SU-DHL-6 (cell line): ENCODE measurements around the gene GAN.

Experiments used
- H2AFZ ChIP-seq: fragments of 200-600 bp; sonication (generic); 2 replicates; pipeline ENCODE4 v1.6.1; 2014; ENCODE audit warnings: low read depth, mild to moderate bottlenecking, moderate library complexity, mixed read lengths, antibody characterized with exemption, low read length; ENCODE audit not compliant: severe bottlenecking
- H3F3A ChIP-seq: fragments of 200-600 bp; shearing (Covaris generic); 2 replicates; pipeline ENCODE4 v1.6.0; 2016; ENCODE audit warnings: antibody characterized with exemption, mild to moderate bottlenecking; ENCODE audit not compliant: insufficient read depth
- H3K27ac ChIP-seq: fragments of 200-600 bp; sonication (generic); 2 replicates; pipeline ENCODE4 v1.5.1; 2016; ENCODE audit warnings: low read depth, mild to moderate bottlenecking, low read length, moderate library complexity, mixed read lengths
- H3K27me3 ChIP-seq: fragments of 200-600 bp; sonication (generic), shearing (Covaris generic); 2 replicates; pipeline ENCODE4 v1.6.0; 2014; ENCODE audit warnings: mild to moderate bottlenecking, low read length
- H3K36me3 ChIP-seq: fragments of 200-600 bp; sonication (generic); 2 replicates; pipeline ENCODE4 v1.6.1; 2014; ENCODE audit warnings: mild to moderate bottlenecking, low read length, mixed read lengths
- H3K4me2 ChIP-seq: fragments of 300-600, 200-600 bp; shearing (Covaris generic), sonication (generic); 2 replicates; pipeline ENCODE4 v1.6.0; 2014; ENCODE audit warnings: low read length, low read depth, mild to moderate bottlenecking; ENCODE audit not compliant: poor library complexity, severe bottlenecking
- H3K4me3 ChIP-seq: fragments of 200-600 bp; sonication (generic); 2 replicates; pipeline ENCODE4 v1.5.1; 2014; ENCODE audit warnings: antibody characterized with exemption, low read length, mild to moderate bottlenecking, mixed read lengths; ENCODE audit not compliant: insufficient read depth, poor library complexity, severe bottlenecking
- H3K79me2 ChIP-seq: fragments of 200-600 bp; sonication (generic); 2 replicates; pipeline ENCODE4 v1.6.1; 2014; ENCODE audit warnings: mild to moderate bottlenecking, low read length, moderate library complexity; ENCODE audit not compliant: insufficient read depth
- H3K9ac ChIP-seq: fragments of 200-600 bp; sonication (generic); 2 replicates; pipeline ENCODE4 v1.7.0; 2014; ENCODE audit warnings: mild to moderate bottlenecking, low read length
- H3K9me2 ChIP-seq: fragments of 200-600 bp; sonication (generic); replicated peaks from 2 replicates; pipeline ENCODE4 v1.6.1; 2014; ENCODE audit warnings: low read length; ENCODE audit not compliant: insufficient read depth
- H3K9me3 ChIP-seq: fragments of 200-600 bp; sonication (generic); 2 replicates; pipeline ENCODE4 v1.6.1; 2014; ENCODE audit warnings: low read length, mixed read lengths; ENCODE audit not compliant: insufficient read depth
- H4K20me1 ChIP-seq: fragments of 200-600 bp; sonication (generic); 2 replicates; pipeline ENCODE4 v1.6.1; 2014; ENCODE audit warnings: low read depth, mild to moderate bottlenecking, antibody characterized with exemption, low read length, moderate library complexity, mixed read lengths
- CTCF ChIP-seq: fragments of 200-600 bp; sonication (generic); IDR thresholded peaks from one replicate; pipeline ENCODE4 v1.5.1; 2017; ENCODE audit warnings: antibody characterized with exemption, mild to moderate bottlenecking, low read length, moderate library complexity; ENCODE audit not compliant: insufficient read depth, poor library complexity, severe bottlenecking
- EZH2phosphoT487 ChIP-seq: fragments of 200-600 bp; sonication (generic), shearing (Covaris generic); conservative IDR thresholded peaks from 2 replicates; pipeline ENCODE4 v1.6.1; 2018; ENCODE audit warnings: mild to moderate bottlenecking, antibody characterized with exemption, low read length, moderate library complexity, mixed read lengths

Gene GAN

GRCh38 chr16:81329947-81330346, 15.2 kb downstream of the GAN start:
- Histone ChIP-seq H3K27me3 (no peaks in the 10 kb centered on the region), H3K79me2 (no peaks in the 10 kb centered on the region), H3K4me3 (no peak overlapping the region), H3F3A (no peaks in the 10 kb centered on the region), H3K9me2 (no peaks in the 10 kb centered on the region), H3K4me2 (no peak overlapping the region), H4K20me1 (no peaks in the 10 kb centered on the region), H3K9ac (no peak overlapping the region), H3K27ac (no peak overlapping the region), H2AFZ (no peak overlapping the region), H3K36me3 (no peaks in the 10 kb centered on the region), H3K9me3 (no peaks in the 10 kb centered on the region)
- TF ChIP-seq CTCF (no peak), EZH2phosphoT487 (no peak)

- Histone ChIP-seq H3K4me3 (no peak overlapping the region), H3K9me2 (no peaks in the 10 kb centered on the region), H3K9me3 (no peaks in the 10 kb centered on the region), H3K36me3 (no peaks in the 10 kb centered on the region), H3K9ac (no peak overlapping the region), H3K79me2 (no peaks in the 10 kb centered on the region), H3K27ac (no peak overlapping the region), H3F3A (no peaks in the 10 kb centered on the region), H3K4me2 (no peak overlapping the region), H3K27me3 (no peaks in the 10 kb centered on the region), H2AFZ (no peak overlapping the region), H4K20me1 (no peaks in the 10 kb centered on the region; the same call in 1 of the 2 replicates)
- TF ChIP-seq CTCF: no peak
- no peak for TF ChIP-seq EZH2phosphoT487
These were observed 18.6 kb downstream of the GAN start for GRCh38 chr16:81333356-81333755.

- Histone ChIP-seq H3F3A (no peaks in the 10 kb centered on the region), H3K27ac (no peak overlapping the region), H3K4me3 (no peak overlapping the region), H3K9me2 (no peaks in the 10 kb centered on the region), H4K20me1 (no peaks in the 10 kb centered on the region; the same call in 1 of the 2 replicates), H3K9me3 (no peaks in the 10 kb centered on the region), H3K9ac (no peak overlapping the region), H2AFZ (no peak overlapping the region), H3K4me2 (no peak overlapping the region), H3K79me2 (no peaks in the 10 kb centered on the region), H3K36me3 (no peaks in the 10 kb centered on the region), H3K27me3 (no peaks in the 10 kb centered on the region)
- TF ChIP-seq CTCF (no peak), EZH2phosphoT487 (no peak)
These were observed 20.9 kb downstream of the GAN start for GRCh38 chr16:81335669-81336068.
